Upper lobe of left lung (tissue), 6 donors: ENCODE measurements around the gene CBLN4. TPM values are rescaled to one million over a fixed set of nuclear protein-coding genes. Genes with fewer than 3 reads are reported as not detected.

Experiments
- ATAC-seq, 2 donors: fragments of 200-7000 bp; cut with Tn5 transposase; one replicate each; pipeline ENCODE4 v1.9.1; 2022; ENCODE audit warnings: mild to moderate bottlenecking in 2 of 2, moderate library complexity in 2 of 2; ENCODE audit not compliant: low FRiP score in 2 of 2
- DNase-seq, 2 donors: peaks; one replicate each; pipeline ENCODE4 v3.0.0-alpha.2; 2019 to 2020
- H3K27ac ChIP-seq, 4 donors: fragments of 200-600 bp; sonication (generic); one replicate each; pipeline ENCODE4 v1.5.1; 2016 to 2019
- H3K27me3 ChIP-seq, 4 donors: fragments of 200-600 bp; sonication (generic); one replicate each; pipeline ENCODE4 v1.5.1; 2017 to 2019
- H3K36me3 ChIP-seq, 4 donors: fragments of 200-600 bp; sonication (generic); one replicate each; pipeline ENCODE4 v1.5.1; 2016 to 2019
- H3K4me1 ChIP-seq, 4 donors: fragments of 200-600 bp; sonication (generic); one replicate each; pipeline ENCODE4 v1.5.1; 2018 to 2019
- H3K4me3 ChIP-seq, 4 donors: fragments of 200-600 bp; sonication (generic); one replicate each; pipeline ENCODE4 v1.5.1; 2017 to 2019; ENCODE audit warnings: mild to moderate bottlenecking in 2 of 4, moderate library complexity in 1 of 4
- H3K9me3 ChIP-seq, 4 donors: fragments of 200-600 bp; sonication (generic); one replicate each; pipeline ENCODE4 v1.5.1; 2018 to 2019
- EP300 ChIP-seq, 4 donors: sonication (generic); formaldehyde crosslinking; IDR thresholded peaks; one replicate each; pipeline ENCODE4 v1.5.1; 2017; ENCODE audit warnings: antibody characterized with exemption in 4 of 4, control low read depth in 2 of 4
- POLR2A ChIP-seq, 4 donors: fragments of 450-650 bp; IDR thresholded peaks; one replicate each; pipeline ENCODE4 v1.5.1; 2016 to 2017; ENCODE audit warnings: antibody characterized with exemption in 4 of 4, mild to moderate bottlenecking in 2 of 4
- POLR2AphosphoS5 ChIP-seq, 2 donors: sonication (generic); formaldehyde crosslinking; IDR thresholded peaks; one replicate each; pipeline ENCODE4 v1.5.1; 2017; ENCODE audit warnings: antibody characterized with exemption in 2 of 2
- WGBS, 2 donors: methylation state at CpG; one replicate each; pipeline ENCODE4 v1.1.5; 2017 to 2018; 5-methylcytosine and 5-hydroxymethylcytosine counted together
- total RNA-seq, 6 donors: library from RNA; depleted of rRNA in 4 of 6; stranded (reverse); fragments of >200 nt in 4 of 6; gene quantifications; one replicate each; pipeline versions ENCODE4 v1.1.0 to v1.2.1, GENCODE V29; 2016 to 2021
- TF ChIP-seq, protein P1 (sequence below), 6 experiments: fragments of 450-650 bp in 4 of 6; fragments of 200-600 bp in 2 of 6; sonication (generic) in 2 of 6; IDR thresholded peaks; one replicate each; pipeline ENCODE4 v1.5.1; 2016 to 2019; ENCODE audit warnings: antibody characterized with exemption in 6 of 6
- donor health status: DM: no; HTN: no; CAD: no; lungs with moderate emphysema.
- donor health status: DM: no; HTN: yes; CAD: no; lungs with severe emphysema.

Gene CBLN4
- total RNA-seq, 6 donors from 2014 or later: 0.26 to 2.3 TPM; not detected in 4

- DNase-seq: peak in 1 of 2 donors; percentile 63
Measured at GRCh38 chr20:55977690-55978459, 27.4 kb downstream of the CBLN4 start.

GRCh38 chr20:55974491-55975202, 30.7 kb downstream of the CBLN4 start:
- no peak for TF ChIP-seq POLR2AphosphoS5 (IDR thresholded peaks at IDR 0.05)
- no peak for TF ChIP-seq EP300 (IDR thresholded peaks at IDR 0.05)
- TF ChIP-seq, protein P1, sequence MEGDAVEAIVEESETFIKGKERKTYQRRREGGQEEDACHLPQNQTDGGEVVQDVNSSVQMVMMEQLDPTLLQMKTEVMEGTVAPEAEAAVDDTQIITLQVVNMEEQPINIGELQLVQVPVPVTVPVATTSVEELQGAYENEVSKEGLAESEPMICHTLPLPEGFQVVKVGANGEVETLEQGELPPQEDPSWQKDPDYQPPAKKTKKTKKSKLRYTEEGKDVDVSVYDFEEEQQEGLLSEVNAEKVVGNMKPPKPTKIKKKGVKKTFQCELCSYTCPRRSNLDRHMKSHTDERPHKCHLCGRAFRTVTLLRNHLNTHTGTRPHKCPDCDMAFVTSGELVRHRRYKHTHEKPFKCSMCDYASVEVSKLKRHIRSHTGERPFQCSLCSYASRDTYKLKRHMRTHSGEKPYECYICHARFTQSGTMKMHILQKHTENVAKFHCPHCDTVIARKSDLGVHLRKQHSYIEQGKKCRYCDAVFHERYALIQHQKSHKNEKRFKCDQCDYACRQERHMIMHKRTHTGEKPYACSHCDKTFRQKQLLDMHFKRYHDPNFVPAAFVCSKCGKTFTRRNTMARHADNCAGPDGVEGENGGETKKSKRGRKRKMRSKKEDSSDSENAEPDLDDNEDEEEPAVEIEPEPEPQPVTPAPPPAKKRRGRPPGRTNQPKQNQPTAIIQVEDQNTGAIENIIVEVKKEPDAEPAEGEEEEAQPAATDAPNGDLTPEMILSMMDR (IDR thresholded peaks at IDR 0.05): no peak
- TF ChIP-seq POLR2A (IDR thresholded peaks at IDR 0.05): no peak
- H3K27ac ChIP-seq: no peak overlapping the region
- no peaks in the 10 kb centered on the region for H3K36me3 ChIP-seq
- no peaks in the 10 kb centered on the region for H3K9me3 ChIP-seq
- H3K4me1 ChIP-seq: peaks cover 0 to 6% (median 4%) of the 10 kb centered on the region in 4 donors
- WGBS, 2 donors: 68 to 70% methylated on average over 2 of the region's 2 CpGs
- ATAC-seq (no peak), DNase-seq (no peak)
- no peaks in the 10 kb centered on the region for H3K27me3 ChIP-seq
- H3K4me3 ChIP-seq: no peak overlapping the region

More at GRCh38 chr20:55977690-55978459, 27.4 kb downstream of the CBLN4 start:
- Histone ChIP-seq H3K9me3 (no peaks in the 10 kb centered on the region), H3K36me3 (no peaks in the 10 kb centered on the region), H3K4me1 (peaks cover 0 to 6% (median 4%) of the 10 kb centered on the region in 4 donors), H3K27ac (no peak overlapping the region), H3K4me3 (no peak overlapping the region), H3K27me3 (no peaks in the 10 kb centered on the region)
- TF ChIP-seq POLR2A (IDR thresholded peaks at IDR 0.05) (no peak), EP300 (IDR thresholded peaks at IDR 0.05) (no peak), POLR2AphosphoS5 (IDR thresholded peaks at IDR 0.05) (no peak)
- TF ChIP-seq, protein P1 (IDR thresholded peaks at IDR 0.05): no peak
- WGBS, 2 donors: 31 to 34% methylated on average over 6 of the region's 6 CpGs
- ATAC-seq: peak; percentile 47 to 60

DNA sequence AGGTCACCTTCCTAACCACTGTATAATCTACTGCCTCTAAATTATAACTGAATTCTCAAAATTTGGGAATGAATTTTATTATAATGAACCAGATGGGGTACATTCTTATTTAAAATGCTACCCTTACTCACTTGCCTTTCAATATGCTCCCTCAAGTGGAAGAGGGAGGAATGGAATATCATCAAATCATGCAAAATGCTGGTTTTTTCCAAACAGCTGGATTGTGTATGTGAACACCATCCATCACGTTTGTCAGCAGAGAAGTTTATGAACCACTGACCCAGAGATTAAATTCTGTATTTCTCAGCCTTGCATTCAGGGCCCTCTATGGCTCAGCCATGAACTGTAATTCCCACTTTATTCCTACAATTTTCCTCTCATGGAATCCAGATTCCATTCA, 40.5 kb downstream of the CBLN4 start:
- Histone ChIP-seq H3K4me3 (no peak overlapping the region), H3K27ac (no peak overlapping the region), H3K9me3 (no peaks in the 10 kb centered on the region), H3K36me3 (no peaks in the 10 kb centered on the region), H3K27me3 (no peaks in the 10 kb centered on the region), H3K4me1 (no peaks in the 10 kb centered on the region)
- DNase-seq (no peak), ATAC-seq (no peak)
- TF ChIP-seq, protein P1 (IDR thresholded peaks at IDR 0.05): no peak
- TF ChIP-seq POLR2AphosphoS5 (IDR thresholded peaks at IDR 0.05) (no peak), POLR2A (IDR thresholded peaks at IDR 0.05) (no peak), EP300 (IDR thresholded peaks at IDR 0.05) (no peak)
- 50 to 68% methylated on average over 1 of the region's 1 CpG for WGBS, 2 donors

- Histone ChIP-seq H3K36me3 (no peaks in the 10 kb centered on the region), H3K27ac (no peak overlapping the region), H3K4me3 (no peak overlapping the region), H3K9me3 (no peaks in the 10 kb centered on the region), H3K4me1 (no peaks in the 10 kb centered on the region), H3K27me3 (no peaks in the 10 kb centered on the region)
- no peak for DNase-seq
- 66 to 67% methylated on average over 5 of the region's 5 CpGs for WGBS, 2 donors
- TF ChIP-seq POLR2A (IDR thresholded peaks at IDR 0.05): no peak
- TF ChIP-seq, protein P1 (IDR thresholded peaks at IDR 0.05): no peak
- TF ChIP-seq POLR2AphosphoS5 (IDR thresholded peaks at IDR 0.05): peak in 1 of 2 donors; percentile 70
- ATAC-seq: peak; percentile 49 to 84
Measured at GRCh38 chr20:55961376-55962330, 43.7 kb downstream of the CBLN4 start.
